Liver (tissue), 9 donors: ENCODE data around the gene ADGRF5. TPM values are rescaled to one million over a fixed set of nuclear protein-coding genes. Genes with fewer than 3 reads are reported as not detected.

Experiments used
- DNase-seq: peaks from one replicate; pipeline ENCODE4 v3.0.0-alpha.2; 2017; ENCODE audit warnings: low spot score
- H3K27ac ChIP-seq, 2 donors: one replicate each; pipeline ENCODE4 v1.7.0; 2013; ENCODE audit warnings: inconsistent platforms in 2 of 2, low read length in 2 of 2, control low read depth in 1 of 2, low read depth in 1 of 2, mild to moderate bottlenecking in 1 of 2
- H3K27me3 ChIP-seq, 4 donors: one replicate each; pipeline versions ENCODE4 v1.6.1 to v1.7.0; 2013; ENCODE audit warnings: low read length in 3 of 4, inconsistent platforms in 1 of 4, mild to moderate bottlenecking in 1 of 4, moderate library complexity in 1 of 4; ENCODE audit not compliant: control insufficient read depth in 4 of 4, insufficient read depth in 4 of 4
- H3K36me3 ChIP-seq, 4 donors: one replicate each; pipeline versions ENCODE4 v1.6.1 to v1.7.0; 2013; ENCODE audit warnings: low read length in 3 of 4, mild to moderate bottlenecking in 3 of 4, low read depth in 1 of 4, moderate library complexity in 1 of 4; ENCODE audit not compliant: control insufficient read depth in 4 of 4, insufficient read depth in 3 of 4
- H3K4me1 ChIP-seq, 4 donors: one replicate each; pipeline versions ENCODE4 v1.6.1 to v1.7.0; 2013; ENCODE audit warnings: low read length in 3 of 4, mild to moderate bottlenecking in 3 of 4, moderate library complexity in 1 of 4; ENCODE audit not compliant: control insufficient read depth in 4 of 4, insufficient read depth in 4 of 4
- H3K4me3 ChIP-seq, 3 donors: one replicate each; pipeline versions ENCODE4 v1.6.1 to v1.7.0; 2013; ENCODE audit warnings: low read length in 3 of 3, control low read depth in 1 of 3, low read depth in 1 of 3, mild to moderate bottlenecking in 1 of 3
- H3K9ac ChIP-seq, 2 donors: one replicate each; pipeline ENCODE4 v1.7.0; 2013; ENCODE audit warnings: low read length in 2 of 2, mild to moderate bottlenecking in 2 of 2, moderate library complexity in 2 of 2, control low read depth in 1 of 2, low read depth in 1 of 2
- H3K9me3 ChIP-seq, 4 donors: one replicate each; pipeline versions ENCODE4 v1.6.1 to v1.7.0; 2013; ENCODE audit warnings: low read length in 3 of 4; ENCODE audit not compliant: control insufficient read depth in 4 of 4
- FOXA2 ChIP-seq: IDR thresholded peaks from 2 replicates; pipeline ENCODE4 v1.6.1; 2016; ENCODE audit warnings: antibody characterized with exemption
- GABPA ChIP-seq, 2 donors: IDR thresholded peaks in 1 of 2; conservative IDR thresholded peaks in 1 of 2; 2 replicates each; pipeline ENCODE4 v1.6.1; 2016; ENCODE audit warnings: antibody characterized with exemption in 2 of 2, mild to moderate bottlenecking in 1 of 2, moderate library complexity in 1 of 2
- HNF4A ChIP-seq, 2 donors: conservative IDR thresholded peaks; 2 replicates each; pipeline ENCODE4 v1.6.1; 2016; ENCODE audit warnings: antibody characterized with exemption in 2 of 2, mild to moderate bottlenecking in 2 of 2
- YY1 ChIP-seq: IDR thresholded peaks from 2 replicates; pipeline ENCODE4 v1.6.1; 2016; ENCODE audit warnings: antibody characterized with exemption, mild to moderate bottlenecking
- WGBS: extraction: QIAGEN DNeasy Blood & Tissue Kit; methylation state at CpG from one replicate; pipeline ENCODE4 v1.1.7; 2013; 5-methylcytosine and 5-hydroxymethylcytosine counted together
- polyA plus RNA-seq, 2 donors: library from polyadenylated mRNA; stranded (reverse) in 1 of 2; unstranded in 1 of 2; fragments of 200-250 nt in 1 of 2; fragments of >200 nt in 1 of 2; fragmentation: Nextera tagmentation in 1 of 2; extraction: Ambion mirVana in 1 of 2; gene quantifications; one replicate each; pipeline versions ENCODE4 v1.2.1 to v1.2.3, GENCODE V29; 2013 to 2015
- total RNA-seq, 2 donors: library from RNA; depleted of rRNA; stranded (reverse); fragments of >200 nt; gene quantifications; one replicate each; pipeline ENCODE4 v1.2.3, GENCODE V29; 2014
- TF ChIP-seq, protein P1 (sequence below): IDR thresholded peaks from 2 replicates; pipeline ENCODE4 v1.6.1; 2016; ENCODE audit warnings: antibody characterized with exemption
- TF ChIP-seq, protein P2 (sequence below): IDR thresholded peaks from 2 replicates; pipeline ENCODE4 v1.6.1; 2016; ENCODE audit warnings: antibody characterized with exemption
- TF ChIP-seq, protein P3 (sequence below): fragments of 150-350 bp; IDR thresholded peaks from 2 replicates; pipeline ENCODE4 v1.5.1; 2017; ENCODE audit warnings: improper control_type of control experiment, low read depth, low read length; ENCODE audit not compliant: missing input control
- donor health status: healthy.
- donor health status: healthy.
- donor health status: healthy.
- donor health status: healthy.
- donor health status: healthy.

The ADGRF5 gene
- total and polyA plus RNA-seq, 4 donors = 4.9 to 19.9 (median 7.4) TPM

DNA sequence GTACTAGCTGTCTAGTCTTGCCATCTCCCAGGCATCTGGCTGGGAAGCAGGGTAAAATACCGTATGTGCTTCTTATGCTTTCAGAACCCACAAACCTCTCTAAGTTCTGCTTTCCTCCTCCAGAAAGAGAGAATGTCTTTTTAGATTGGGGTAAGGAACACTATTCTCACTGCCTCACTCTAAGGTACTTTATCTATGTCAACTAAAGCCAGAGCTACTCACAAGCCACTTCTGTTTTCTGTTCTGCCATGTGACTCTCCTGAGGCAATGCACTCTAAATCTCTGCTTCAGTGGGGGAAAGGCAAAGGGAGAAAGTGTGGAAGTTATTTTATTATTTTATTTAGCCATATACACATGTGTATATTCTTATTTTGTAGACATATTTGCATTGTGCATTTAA lies 112.9 kb downstream of the ADGRF5 start:
- TF ChIP-seq HNF4A (conservative IDR thresholded peaks at IDR 0.05) (no peak), GABPA (IDR thresholded peaks at IDR 0.05 in 1 of 2, conservative IDR thresholded peaks at IDR 0.05 in 1 of 2) (no peak), FOXA2 (no peak), YY1 (no peak)
- TF ChIP-seq, protein P1, sequence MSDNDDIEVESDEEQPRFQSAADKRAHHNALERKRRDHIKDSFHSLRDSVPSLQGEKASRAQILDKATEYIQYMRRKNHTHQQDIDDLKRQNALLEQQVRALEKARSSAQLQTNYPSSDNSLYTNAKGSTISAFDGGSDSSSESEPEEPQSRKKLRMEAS = no peak
- TF ChIP-seq, protein P2, sequence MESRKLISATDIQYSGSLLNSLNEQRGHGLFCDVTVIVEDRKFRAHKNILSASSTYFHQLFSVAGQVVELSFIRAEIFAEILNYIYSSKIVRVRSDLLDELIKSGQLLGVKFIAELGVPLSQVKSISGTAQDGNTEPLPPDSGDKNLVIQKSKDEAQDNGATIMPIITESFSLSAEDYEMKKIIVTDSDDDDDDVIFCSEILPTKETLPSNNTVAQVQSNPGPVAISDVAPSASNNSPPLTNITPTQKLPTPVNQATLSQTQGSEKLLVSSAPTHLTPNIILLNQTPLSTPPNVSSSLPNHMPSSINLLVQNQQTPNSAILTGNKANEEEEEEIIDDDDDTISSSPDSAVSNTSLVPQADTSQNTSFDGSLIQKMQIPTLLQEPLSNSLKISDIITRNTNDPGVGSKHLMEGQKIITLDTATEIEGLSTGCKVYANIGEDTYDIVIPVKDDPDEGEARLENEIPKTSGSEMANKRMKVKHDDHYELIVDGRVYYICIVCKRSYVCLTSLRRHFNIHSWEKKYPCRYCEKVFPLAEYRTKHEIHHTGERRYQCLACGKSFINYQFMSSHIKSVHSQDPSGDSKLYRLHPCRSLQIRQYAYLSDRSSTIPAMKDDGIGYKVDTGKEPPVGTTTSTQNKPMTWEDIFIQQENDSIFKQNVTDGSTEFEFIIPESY = no peak
- TF ChIP-seq, protein P3, sequence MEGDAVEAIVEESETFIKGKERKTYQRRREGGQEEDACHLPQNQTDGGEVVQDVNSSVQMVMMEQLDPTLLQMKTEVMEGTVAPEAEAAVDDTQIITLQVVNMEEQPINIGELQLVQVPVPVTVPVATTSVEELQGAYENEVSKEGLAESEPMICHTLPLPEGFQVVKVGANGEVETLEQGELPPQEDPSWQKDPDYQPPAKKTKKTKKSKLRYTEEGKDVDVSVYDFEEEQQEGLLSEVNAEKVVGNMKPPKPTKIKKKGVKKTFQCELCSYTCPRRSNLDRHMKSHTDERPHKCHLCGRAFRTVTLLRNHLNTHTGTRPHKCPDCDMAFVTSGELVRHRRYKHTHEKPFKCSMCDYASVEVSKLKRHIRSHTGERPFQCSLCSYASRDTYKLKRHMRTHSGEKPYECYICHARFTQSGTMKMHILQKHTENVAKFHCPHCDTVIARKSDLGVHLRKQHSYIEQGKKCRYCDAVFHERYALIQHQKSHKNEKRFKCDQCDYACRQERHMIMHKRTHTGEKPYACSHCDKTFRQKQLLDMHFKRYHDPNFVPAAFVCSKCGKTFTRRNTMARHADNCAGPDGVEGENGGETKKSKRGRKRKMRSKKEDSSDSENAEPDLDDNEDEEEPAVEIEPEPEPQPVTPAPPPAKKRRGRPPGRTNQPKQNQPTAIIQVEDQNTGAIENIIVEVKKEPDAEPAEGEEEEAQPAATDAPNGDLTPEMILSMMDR = no peak
- Histone ChIP-seq H3K27me3 (peaks cover 0 to 4% (median 2%) of the 10 kb centered on the region in 4 donors), H3K9me3 (no peaks in the 10 kb centered on the region), H3K4me3 (no peak overlapping the region), H3K4me1 (no peaks in the 10 kb centered on the region), H3K9ac (no peak overlapping the region), H3K36me3 (no peaks in the 10 kb centered on the region), H3K27ac (no peak overlapping the region)
- WGBS = 61% methylated on average over 1 of the region's 1 CpG
- no peak for DNase-seq

Other genes starting within 250 kb of the ADGRF5 start
- 1 to 10 TPM in 1 of 2 donors, under 1 TPM in 1; 0.09 to 2.0 TPM for gene TDRD6, start 234.1 kb downstream of the ADGRF5 start, total RNA-seq
- gene TDRD6, start 234.1 kb downstream of the ADGRF5 start, polyA plus RNA-seq = under 1 TPM; 0.07 to 0.97 TPM
- gene PLA2G7, start 186.6 kb downstream of the ADGRF5 start, total RNA-seq = 10 to 100 TPM in 1 of 2 donors, under 1 TPM in 1; 0.84 to 24.7 TPM
- 1 to 10 TPM in 1 of 2 donors, under 1 TPM in 1; 0.35 to 1.8 TPM for gene PLA2G7, start 186.6 kb downstream of the ADGRF5 start, polyA plus RNA-seq
- not detected for gene ANKRD66, start 175.0 kb downstream of the ADGRF5 start, total RNA-seq
- gene ANKRD66, start 175.0 kb downstream of the ADGRF5 start, polyA plus RNA-seq = not detected
- 1 to 10 TPM in 1 of 2 donors, not detected in 1; 1.8 TPM for gene MEP1A, start 128.5 kb downstream of the ADGRF5 start, total RNA-seq
- gene MEP1A, start 128.5 kb downstream of the ADGRF5 start, polyA plus RNA-seq = under 1 TPM; 0.01 to 0.08 TPM
- gene ADGRF1, start 120.4 kb upstream of the ADGRF5 start, total RNA-seq = not detected
- gene ADGRF1, start 120.4 kb upstream of the ADGRF5 start, polyA plus RNA-seq = under 1 TPM in 1 of 2 donors, not detected in 1; 0.01 TPM